NT2/D1 (cell line): ENCODE results near the gene HSF5.

Experiments used
- SUZ12 ChIP-seq: IDR thresholded peaks from 2 replicates; pipeline ENCODE4 v1.6.1; 2011; ENCODE audit not compliant: insufficient read length, insufficient read depth; ENCODE audit errors: extremely low read depth
- ZNF274 ChIP-seq: IDR thresholded peaks from 2 replicates; pipeline ENCODE4 v1.6.1; 2011; ENCODE audit warnings: mild to moderate bottlenecking, low read depth, low read length

DNA sequence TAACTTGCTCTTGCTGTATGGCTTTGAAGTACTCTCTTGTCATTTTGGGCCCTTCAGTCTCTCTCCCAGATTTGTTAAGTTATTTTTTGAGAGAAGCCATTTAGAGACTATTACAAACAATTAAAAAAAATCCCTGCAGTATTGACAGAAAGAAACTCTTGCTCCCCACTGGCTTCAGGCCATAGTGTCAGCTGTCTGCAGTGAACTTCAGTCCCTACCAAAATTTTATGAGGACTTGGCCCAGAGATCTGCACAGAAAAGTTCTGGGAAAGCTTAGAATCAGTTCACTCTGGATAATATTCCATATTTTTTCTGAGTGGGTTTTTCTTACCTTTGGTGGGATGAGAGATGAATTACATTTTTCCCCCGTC, 105.4 kb downstream of the HSF5 start:
- TF ChIP-seq SUZ12, result no peak
- no peak for TF ChIP-seq ZNF274
